GM12878 (cell line): ENCODE measurements around the gene MBOAT7. TPM values are rescaled to one million over a fixed set of nuclear protein-coding genes. Genes with fewer than 3 reads are reported as not detected.

Source experiments
- ATAC-seq: fragments of 200-7000 bp; cut with Tn5 transposase; 3 replicates; pipeline ENCODE4 v1.9.1; 2020; ENCODE audit warnings: mild to moderate bottlenecking, moderate library complexity
- BruUV-seq: library from RNA; stranded (reverse); fragments of 400-500 nt; replicated peaks from 2 replicates; lab custom pipeline; 2021; lab: Mats Ljungman, UMichigan
- CTCF ChIA-PET: fragments of 300-600 bp; sonication (Branson Sonifier 250); formaldehyde crosslinking; extraction: SDS; loops from one replicate; lab custom pipeline; 2021; ENCODE audit warnings: inconsistent platforms; lab: Yijun Ruan, JAX
- POLR2A ChIA-PET: fragments of 350-600 bp; formaldehyde crosslinking; extraction: SDS; loops from one replicate; lab custom pipeline; 2021; ENCODE audit warnings: inconsistent platforms; lab: Charles Lee
- RAD21 ChIA-PET: fragments of 300-600 bp; sonication (Branson Sonifier 250); formaldehyde crosslinking; loops from one replicate; lab custom pipeline; 2023; ENCODE audit warnings: antibody characterized with exemption; ENCODE audit not compliant: unreplicated experiment; lab: Charles Lee
- SMC1A ChIA-PET: fragments of 300-600 bp; sonication (Branson Sonifier 250); formaldehyde crosslinking; loops from one replicate; lab custom pipeline; 2023; ENCODE audit not compliant: unreplicated experiment, uncharacterized antibody; lab: Charles Lee
- DNase-seq: peaks from one replicate; pipeline ENCODE4 v3.0.0-alpha.2; 2011; ENCODE audit warnings: low read depth, low spot score
- FAIRE-seq: peaks from 3 replicates; lab custom pipeline; 2011; peaks lifted over from hg19 to GRCh38; lab: Jason Lieb, UNC
- H2AFZ ChIP-seq: 2 replicates; pipeline ENCODE4 v1.6.0; 2011; ENCODE audit warnings: low read depth, low read length, control low read depth; ENCODE audit not compliant: control insufficient read depth
- H3K27ac ChIP-seq: 2 replicates; pipeline ENCODE4 v1.5.1; 2011; ENCODE audit warnings: control low read depth; ENCODE audit not compliant: control insufficient read depth, insufficient read depth
- H3K27me3 ChIP-seq, 2 experiments: replicated peaks in 1 of 2; 2 replicates each; pipeline versions ENCODE4 v1.6.0 to v1.6.1; 2011; ENCODE audit warnings: low read length in 1 of 2; ENCODE audit not compliant: control insufficient read depth in 2 of 2, insufficient read depth in 2 of 2
- H3K36me3 ChIP-seq, 2 experiments: 2 replicates each; pipeline ENCODE4 v1.5.1; 2011; ENCODE audit warnings: low read length in 1 of 2; ENCODE audit not compliant: control insufficient read depth in 2 of 2, insufficient read depth in 2 of 2
- H3K4me1 ChIP-seq: 2 replicates; pipeline ENCODE4 v1.6.1; 2011; ENCODE audit warnings: mild to moderate bottlenecking, low read length, moderate library complexity, mixed read lengths; ENCODE audit not compliant: control insufficient read depth, insufficient read depth
- H3K4me2 ChIP-seq: 2 replicates; pipeline ENCODE4 v1.6.0; 2011; ENCODE audit warnings: control low read depth; ENCODE audit not compliant: control insufficient read depth, insufficient read depth
- H3K4me3 ChIP-seq: fragments of 200-600 bp; sonication (generic); 2 replicates; pipeline ENCODE4 v1.5.1; 2016
- H3K79me2 ChIP-seq: 2 replicates; pipeline ENCODE4 v1.6.0; 2011; ENCODE audit warnings: low read length; ENCODE audit not compliant: control insufficient read depth, insufficient read depth
- H3K9ac ChIP-seq: 2 replicates; pipeline ENCODE4 v1.8.0; 2011; ENCODE audit warnings: low read length, control low read depth, mixed read lengths; ENCODE audit not compliant: control insufficient read depth, insufficient read depth
- H3K9me3 ChIP-seq: replicated peaks from 3 replicates; pipeline ENCODE4 v1.5.1; 2011; ENCODE audit warnings: mild to moderate bottlenecking, low read length; ENCODE audit not compliant: control insufficient read depth, insufficient read depth
- H4K20me1 ChIP-seq: 2 replicates; pipeline ENCODE4 v1.6.0; 2011; ENCODE audit not compliant: control insufficient read depth, insufficient read depth
- CTCF ChIP-seq, 3 experiments: IDR thresholded peaks in 2 of 3; conservative IDR thresholded peaks in 1 of 3; 2 replicates each; pipeline ENCODE4 v1.5.1; 2011; ENCODE audit warnings: low read depth in 3 of 3, low read length in 3 of 3, mild to moderate bottlenecking in 3 of 3, control low read depth in 2 of 3, moderate library complexity in 2 of 3, inconsistent platforms in 1 of 3, mixed read lengths in 1 of 3; ENCODE audit not compliant: control insufficient read depth in 2 of 3, insufficient read depth in 1 of 3; ENCODE audit errors: extremely low read depth in 1 of 3
- HDAC2 ChIP-seq: fragments of 200-600 bp; sonication (generic); IDR thresholded peaks from 2 replicates; pipeline ENCODE4 v1.6.1; 2017
- KAT2A ChIP-seq: conservative IDR thresholded peaks from 2 replicates; pipeline ENCODE4 v1.6.1; 2011; ENCODE audit warnings: low read depth, low read length; ENCODE audit not compliant: control insufficient read depth
- SMARCA5 ChIP-seq: fragments of 450-650 bp; IDR thresholded peaks from 2 replicates; pipeline ENCODE4 v1.6.1; 2017; ENCODE audit warnings: mild to moderate bottlenecking
- SREBF1 ChIP-seq: IDR thresholded peaks from 2 replicates; pipeline ENCODE4 v1.6.1; 2012; ENCODE audit warnings: mild to moderate bottlenecking, low read length
- USF1 ChIP-seq: IDR thresholded peaks from 2 replicates; pipeline ENCODE4 v1.6.1; 2011; ENCODE audit warnings: borderline replicate concordance, low read depth, mild to moderate bottlenecking, moderate library complexity, mixed read lengths, low read length; ENCODE audit not compliant: insufficient read depth; ENCODE audit errors: extremely low read length
- WGBS: methylation state at CpG from one replicate; pipeline ENCODE4 v1.1.6; 2016; ENCODE audit warnings: low lambda C conversion rate; ENCODE audit not compliant: insufficient replicate concordance, insufficient coverage; ENCODE audit errors: missing lambda C conversion rate; 5-methylcytosine and 5-hydroxymethylcytosine counted together
- in situ Hi-C: fragments of 300-500 bp; cut with MboI; formaldehyde crosslinking; loops from 9 replicates; pipeline ENCODE4 v1.14.3; 2018; ENCODE audit warnings: mixed read lengths
- intact Hi-C: fragments of 100-400 bp; cut with micrococcal nuclease; formaldehyde crosslinking; loops from one replicate; pipeline ENCODE4 v1.14.2; 2022; ENCODE audit not compliant: unreplicated experiment
- polyA plus RNA-seq, 11 experiments: library from polyadenylated mRNA; depleted of rRNA in 4 of 11; unstranded in 6 of 11; stranded (reverse) in 5 of 11; fragments of >200 nt; fragmentation: Nextera tagmentation in 4 of 11; fragmentation: Illumina TruSeq in 1 of 11; extraction: Ambion mirVana in 4 of 11; extraction: Trizol in 1 of 11; gene quantifications; 1 replicate in 1 of 11; 2 replicates in 10 of 11; pipeline versions ENCODE4 v1.2.1 to v1.2.3, GENCODE V29; 2011 to 2016; ENCODE audit warnings: inconsistent platforms in 2 of 11, missing spikeins in 2 of 11, low read depth in 1 of 11
- total RNA-seq, 4 experiments: library from RNA; depleted of rRNA in 3 of 4; stranded (reverse); fragments of >200 nt in 3 of 4; fragmentation: Illumina TruSeq in 1 of 4; extraction: Trizol in 1 of 4; gene quantifications; 2 replicates each; pipeline versions ENCODE4 v1.2.1 to v1.2.3, GENCODE V29; 2013 to 2021

Gene MBOAT7
- total and polyA plus RNA-seq, 10 of the 15 experiments (the other 5 are each of a cell fraction or from before 2014, with no cell fraction given): 0.69 to 44.5 (median 21.7) TPM

- ChIA-PET POLR2A (no interaction called here), SMC1A (no interaction called here), CTCF (no interaction called here), RAD21 (no interaction called here)
- Histone ChIP-seq H3K9me3 (peaks cover 2% of the 10 kb centered on the region; the same call in 2 of the 3 replicates), H3K4me3 (no peak overlapping the region), H3K36me3 (peaks cover 0 to 17% of the 10 kb centered on the region in 2 experiments; a peak in 3 of 4 replicates), H3K4me1 (no peaks in the 10 kb centered on the region), H3K9ac (no peak overlapping the region), H3K27me3 (no peaks in the 10 kb centered on the region), H3K4me2 (no peak overlapping the region), H2AFZ (no peak overlapping the region), H3K27ac (no peak overlapping the region), H3K79me2 (no peaks in the 10 kb centered on the region), H4K20me1 (no peaks in the 10 kb centered on the region)
- TF ChIP-seq SMARCA5: no peak
- no peak for TF ChIP-seq SREBF1
- TF ChIP-seq HDAC2: no peak
- TF ChIP-seq CTCF (IDR thresholded peaks at IDR 0.05 in 2 of 3, conservative IDR thresholded peaks at IDR 0.05 in 1 of 3; ENCODE audit: control insufficient read depth in 2 of 3, extremely low read depth in 1 of 3, insufficient read depth in 1 of 3, low read depth in 3 of 3, low read length in 3 of 3): no peak
- TF ChIP-seq KAT2A: no peak
- no peak for TF ChIP-seq USF1
- BruUV-seq: no TSS peak
- DNase-seq (no peak), FAIRE-seq (no peak), ATAC-seq (no peak)
- in situ Hi-C loops (loop anchor here (25.0 kb wide), 1 partner anchor 1533 kb away; the partner anchor contains the start of gene U2AF2), intact Hi-C loops (no loop called here)
- 98% methylated on average over 20 of the region's 20 CpGs for WGBS
Measured at GRCh38 chr19:54129617-54129996, 59.8 kb downstream of the MBOAT7 start.
